CD14-positive monocyte (primary cell): ENCODE results near the gene NMS. TPM values are rescaled to one million over a fixed set of nuclear protein-coding genes. Genes with fewer than 3 reads are reported as not detected.

Source experiments
- DNase-seq, 3 donors: peaks; one replicate each; pipeline ENCODE4 v3.0.0-alpha.2; 2011 to 2022
- H2AFZ ChIP-seq: 2 replicates; pipeline ENCODE4 v1.6.0; 2012; ENCODE audit warnings: mild to moderate bottlenecking, low read depth, low read length, inconsistent platforms; ENCODE audit not compliant: insufficient read depth, poor library complexity, severe bottlenecking
- H3K27ac ChIP-seq, 2 donors: 1 replicate in 1 of 2; 2 replicates in 1 of 2; pipeline ENCODE4 v1.5.1; 2012 to 2013; ENCODE audit warnings: low read length in 2 of 2, control low read depth in 1 of 2, inconsistent platforms in 1 of 2, low read depth in 1 of 2, mild to moderate bottlenecking in 1 of 2
- H3K27me3 ChIP-seq, 2 donors: one replicate each; pipeline versions ENCODE4 v1.6.0 to v1.6.1; 2011 to 2013; ENCODE audit warnings: low read length in 2 of 2; ENCODE audit not compliant: control insufficient read depth in 2 of 2, insufficient read depth in 2 of 2
- H3K36me3 ChIP-seq, 2 donors: replicated peaks in 1 of 2; 1 replicate in 1 of 2; 2 replicates in 1 of 2; pipeline versions ENCODE4 v1.5.1 to v1.6.1; 2012 to 2013; ENCODE audit warnings: low read length in 2 of 2, control low read depth in 1 of 2, inconsistent platforms in 1 of 2, mild to moderate bottlenecking in 1 of 2; ENCODE audit not compliant: insufficient read depth in 2 of 2, control insufficient read depth in 1 of 2
- H3K4me1 ChIP-seq, 2 donors: 1 replicate in 1 of 2; 2 replicates in 1 of 2; pipeline versions ENCODE4 v1.5.1 to v1.6.1; 2012 to 2013; ENCODE audit warnings: low read length in 2 of 2, control low read depth in 1 of 2, inconsistent platforms in 1 of 2, mild to moderate bottlenecking in 1 of 2, moderate library complexity in 1 of 2; ENCODE audit not compliant: insufficient read depth in 2 of 2, control insufficient read depth in 1 of 2
- H3K4me2 ChIP-seq: replicated peaks from 2 replicates; pipeline ENCODE3; 2012; ENCODE audit warnings: low read length, moderate library complexity, mild to moderate bottlenecking; ENCODE audit not compliant: poor library complexity, severe bottlenecking; ENCODE audit errors: extremely low read depth
- H3K4me3 ChIP-seq, 3 experiments: fragments of 200-600 bp in 1 of 3; sonication (generic) in 1 of 3; replicated peaks in 1 of 3; 1 replicate in 2 of 3; 2 replicates in 1 of 3; pipeline ENCODE4 v1.5.1; 2011 to 2013; ENCODE audit warnings: low read length in 3 of 3, mild to moderate bottlenecking in 3 of 3, control low read depth in 2 of 3, low read depth in 2 of 3, inconsistent platforms in 1 of 3, moderate library complexity in 1 of 3
- H3K79me2 ChIP-seq: 2 replicates; pipeline ENCODE4 v1.6.0; 2012; ENCODE audit warnings: mild to moderate bottlenecking, control low read depth, inconsistent platforms, low read length, moderate library complexity; ENCODE audit not compliant: insufficient read depth
- H3K9ac ChIP-seq: 2 replicates; pipeline ENCODE4 v1.6.0; 2017; ENCODE audit warnings: low read length, mild to moderate bottlenecking; ENCODE audit not compliant: insufficient read depth, poor library complexity, severe bottlenecking
- H3K9me3 ChIP-seq, 2 donors: replicated peaks in 1 of 2; 1 replicate in 1 of 2; 2 replicates in 1 of 2; pipeline versions ENCODE4 v1.5.1 to v1.6.1; 2012 to 2013; ENCODE audit warnings: low read length in 2 of 2, control low read depth in 1 of 2; ENCODE audit not compliant: control insufficient read depth in 1 of 2, insufficient read depth in 1 of 2
- H4K20me1 ChIP-seq: 2 replicates; pipeline ENCODE4 v1.6.0; 2012; ENCODE audit warnings: mild to moderate bottlenecking, low read length, control low read depth, moderate library complexity; ENCODE audit not compliant: insufficient read depth
- H3K27ac Mint-ChIP-seq, 7 donors: one replicate each; pipeline ENCODE4 v1.8.0; 2020; ENCODE audit warnings: mild to moderate bottlenecking in 7 of 7, mixed read lengths in 7 of 7, moderate library complexity in 6 of 7, inconsistent platforms in 2 of 7
- H3K27me3 Mint-ChIP-seq, 3 donors: one replicate each; pipeline ENCODE4 v1.8.0; 2021 to 2022; ENCODE audit warnings: low read depth in 3 of 3, mild to moderate bottlenecking in 3 of 3, mixed read lengths in 3 of 3, moderate library complexity in 3 of 3, inconsistent platforms in 1 of 3
- H3K36me3 Mint-ChIP-seq, 2 donors: one replicate each; pipeline ENCODE4 v1.8.0; 2020; ENCODE audit warnings: mixed read lengths in 2 of 2, inconsistent platforms in 1 of 2, mild to moderate bottlenecking in 1 of 2
- H3K4me1 Mint-ChIP-seq: one replicate; pipeline ENCODE4 v1.8.0; 2020; ENCODE audit warnings: mild to moderate bottlenecking, mixed read lengths
- H3K4me3 Mint-ChIP-seq, 2 donors: one replicate each; pipeline ENCODE4 v1.8.0; 2020; ENCODE audit warnings: mild to moderate bottlenecking in 2 of 2, mixed read lengths in 2 of 2, moderate library complexity in 1 of 2
- H3K9me3 Mint-ChIP-seq, 7 donors: one replicate each; pipeline ENCODE4 v1.8.0; 2020 to 2022; ENCODE audit warnings: mixed read lengths in 7 of 7, mild to moderate bottlenecking in 6 of 7, moderate library complexity in 6 of 7, inconsistent platforms in 2 of 7
- WGBS: methylation state at CpG from one replicate; pipeline ENCODE4 v1.1.5; 2013; ENCODE audit warnings: missing lambda C conversion rate; ENCODE audit not compliant: insufficient coverage; 5-methylcytosine and 5-hydroxymethylcytosine counted together
- intact Hi-C, 2 donors: fragments of 100-400 bp; cut with micrococcal nuclease; formaldehyde crosslinking; loops; one replicate each; pipeline versions ENCODE4 v1.15.0 to v1.15.1; 2023
- polyA plus RNA-seq, 3 donors: library from polyadenylated mRNA; depleted of rRNA in 1 of 3; unstranded in 2 of 3; stranded (reverse) in 1 of 3; fragments of 300-500 nt in 2 of 3; fragments of >200 nt in 1 of 3; fragmentation: Illumina TruSeq in 2 of 3; gene quantifications; 1 replicate in 2 of 3; 2 replicates in 1 of 3; pipeline ENCODE4 v1.2.3, GENCODE V29; 2012 to 2021
- TF ChIP-seq, protein P1 (sequence below): fragments of 200-600 bp; IDR thresholded peaks from one replicate; pipeline ENCODE4 v1.8.0; 2022; ENCODE audit warnings: antibody characterized with exemption, mild to moderate bottlenecking

The NMS gene
- polyA plus RNA-seq, 3 donors, result not detected

DNA sequence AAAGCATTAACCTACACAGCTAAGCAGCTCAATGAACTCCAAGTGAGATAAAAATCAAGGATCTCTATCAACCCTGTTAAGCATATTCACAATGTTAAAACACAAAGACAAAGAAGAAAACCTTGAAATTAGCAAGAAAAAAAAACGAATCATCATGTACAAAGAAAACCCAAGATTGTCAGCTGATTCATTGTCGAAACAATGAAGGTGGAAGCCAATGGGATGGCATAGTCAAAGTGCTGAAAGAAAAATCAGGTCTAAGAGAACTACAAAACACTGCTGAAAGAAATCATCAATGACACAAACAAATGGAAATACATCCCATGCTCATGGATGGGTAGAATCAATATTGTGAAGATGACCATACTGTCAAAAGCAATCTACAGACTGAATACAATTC lies 32.5 kb downstream of the NMS start:
- H3K4me3 ChIP-seq, result no peak overlapping the region
- H3K36me3 Mint-ChIP-seq, result no peaks in the 10 kb centered on the region
- TF ChIP-seq, protein P1, sequence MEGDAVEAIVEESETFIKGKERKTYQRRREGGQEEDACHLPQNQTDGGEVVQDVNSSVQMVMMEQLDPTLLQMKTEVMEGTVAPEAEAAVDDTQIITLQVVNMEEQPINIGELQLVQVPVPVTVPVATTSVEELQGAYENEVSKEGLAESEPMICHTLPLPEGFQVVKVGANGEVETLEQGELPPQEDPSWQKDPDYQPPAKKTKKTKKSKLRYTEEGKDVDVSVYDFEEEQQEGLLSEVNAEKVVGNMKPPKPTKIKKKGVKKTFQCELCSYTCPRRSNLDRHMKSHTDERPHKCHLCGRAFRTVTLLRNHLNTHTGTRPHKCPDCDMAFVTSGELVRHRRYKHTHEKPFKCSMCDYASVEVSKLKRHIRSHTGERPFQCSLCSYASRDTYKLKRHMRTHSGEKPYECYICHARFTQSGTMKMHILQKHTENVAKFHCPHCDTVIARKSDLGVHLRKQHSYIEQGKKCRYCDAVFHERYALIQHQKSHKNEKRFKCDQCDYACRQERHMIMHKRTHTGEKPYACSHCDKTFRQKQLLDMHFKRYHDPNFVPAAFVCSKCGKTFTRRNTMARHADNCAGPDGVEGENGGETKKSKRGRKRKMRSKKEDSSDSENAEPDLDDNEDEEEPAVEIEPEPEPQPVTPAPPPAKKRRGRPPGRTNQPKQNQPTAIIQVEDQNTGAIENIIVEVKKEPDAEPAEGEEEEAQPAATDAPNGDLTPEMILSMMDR, result no peak
- no peaks in the 10 kb centered on the region for H3K4me1 ChIP-seq
- H3K9me3 Mint-ChIP-seq, result peaks cover 16 to 37% (median 26%) of the 10 kb centered on the region in 7 donors
- H3K4me1 Mint-ChIP-seq, result no peaks in the 10 kb centered on the region
- intact Hi-C loops, result no loop called here
- WGBS, result 83% methylated on average over 1 of the region's 2 CpGs
- no peak overlapping the region for H3K27ac ChIP-seq
- no peaks in the 10 kb centered on the region for H3K27me3 ChIP-seq
- no peak for DNase-seq
- H3K27me3 Mint-ChIP-seq, result peaks cover 0 to 2% (median 0%) of the 10 kb centered on the region in 3 donors
- H3K36me3 ChIP-seq, result no peaks in the 10 kb centered on the region
- no peak overlapping the region for H2AFZ ChIP-seq
- no peak overlapping the region for H3K27ac Mint-ChIP-seq
- peaks cover 11 to 21% of the 10 kb centered on the region in 2 donors for H3K9me3 ChIP-seq
- no peak overlapping the region for H3K4me2 ChIP-seq
- no peaks in the 10 kb centered on the region for H4K20me1 ChIP-seq
- no peaks in the 10 kb centered on the region for H3K79me2 ChIP-seq
- no peak overlapping the region for H3K4me3 Mint-ChIP-seq
- H3K9ac ChIP-seq, result no peak overlapping the region

DNA sequence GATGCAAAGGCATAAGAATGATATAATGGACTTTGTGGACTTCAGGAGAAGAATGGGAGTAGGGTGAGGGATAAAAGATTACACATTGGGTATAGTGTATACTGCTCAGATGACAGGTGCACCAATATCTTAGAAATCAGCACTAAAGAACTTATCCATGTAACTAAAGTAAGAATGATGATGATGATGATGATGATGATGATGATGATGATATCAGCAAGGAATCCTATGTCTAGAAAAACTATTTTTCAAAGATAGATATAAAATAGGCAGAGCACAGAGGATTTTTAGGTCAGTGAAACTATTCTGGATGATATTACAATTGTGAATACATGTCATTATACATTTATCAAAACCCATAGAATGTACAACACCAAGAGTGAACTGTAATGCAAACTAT lies 34.3 kb downstream of the NMS start:
- Histone ChIP-seq H3K4me3 (no peak overlapping the region), H3K4me1 (no peaks in the 10 kb centered on the region), H2AFZ (no peak overlapping the region), H3K27ac (no peak overlapping the region), H4K20me1 (no peaks in the 10 kb centered on the region), H3K9ac (no peak overlapping the region), H3K79me2 (no peaks in the 10 kb centered on the region), H3K36me3 (no peaks in the 10 kb centered on the region), H3K9me3 (peaks cover 16 to 21% of the 10 kb centered on the region in 2 donors), H3K4me2 (no peak overlapping the region), H3K27me3 (no peaks in the 10 kb centered on the region)
- intact Hi-C loops, result no loop called here
- no peak overlapping the region for H3K4me3 Mint-ChIP-seq
- H3K27ac Mint-ChIP-seq, result no peak overlapping the region
- no peaks in the 10 kb centered on the region for H3K36me3 Mint-ChIP-seq
- DNase-seq, result no peak
- TF ChIP-seq, protein P1, result no peak
- peaks cover 15 to 42% (median 31%) of the 10 kb centered on the region in 7 donors for H3K9me3 Mint-ChIP-seq
- H3K27me3 Mint-ChIP-seq, result peaks cover 0 to 2% (median 0%) of the 10 kb centered on the region in 3 donors
- H3K4me1 Mint-ChIP-seq, result no peaks in the 10 kb centered on the region
